ENCODE data around the gene CD63.

DNA sequence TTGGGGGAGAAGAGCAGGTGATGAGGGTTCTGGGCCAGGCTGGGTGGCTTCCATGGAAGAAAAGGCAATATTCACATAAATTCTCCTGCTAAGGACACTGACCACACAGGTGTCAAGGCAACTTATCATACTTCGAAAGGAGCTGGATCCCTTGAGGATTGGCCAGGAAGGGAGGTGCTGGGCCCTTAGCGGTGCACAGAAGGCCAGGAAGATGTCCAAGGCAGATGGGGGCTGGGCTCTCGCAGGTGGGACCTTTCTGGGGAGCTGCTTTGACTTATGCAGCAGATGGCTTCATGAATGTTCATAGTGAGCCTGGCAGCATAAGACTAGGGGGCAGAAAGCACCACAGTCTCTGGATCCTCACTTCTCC, 3.9 kb downstream of the CD63 start:
- TF ChIP-seq POLR2AphosphoS5 (IDR thresholded peaks at IDR 0.05) (no peak), POLR2A (IDR thresholded peaks at IDR 0.05) (no peak)
- TF ChIP-seq, protein P1, sequence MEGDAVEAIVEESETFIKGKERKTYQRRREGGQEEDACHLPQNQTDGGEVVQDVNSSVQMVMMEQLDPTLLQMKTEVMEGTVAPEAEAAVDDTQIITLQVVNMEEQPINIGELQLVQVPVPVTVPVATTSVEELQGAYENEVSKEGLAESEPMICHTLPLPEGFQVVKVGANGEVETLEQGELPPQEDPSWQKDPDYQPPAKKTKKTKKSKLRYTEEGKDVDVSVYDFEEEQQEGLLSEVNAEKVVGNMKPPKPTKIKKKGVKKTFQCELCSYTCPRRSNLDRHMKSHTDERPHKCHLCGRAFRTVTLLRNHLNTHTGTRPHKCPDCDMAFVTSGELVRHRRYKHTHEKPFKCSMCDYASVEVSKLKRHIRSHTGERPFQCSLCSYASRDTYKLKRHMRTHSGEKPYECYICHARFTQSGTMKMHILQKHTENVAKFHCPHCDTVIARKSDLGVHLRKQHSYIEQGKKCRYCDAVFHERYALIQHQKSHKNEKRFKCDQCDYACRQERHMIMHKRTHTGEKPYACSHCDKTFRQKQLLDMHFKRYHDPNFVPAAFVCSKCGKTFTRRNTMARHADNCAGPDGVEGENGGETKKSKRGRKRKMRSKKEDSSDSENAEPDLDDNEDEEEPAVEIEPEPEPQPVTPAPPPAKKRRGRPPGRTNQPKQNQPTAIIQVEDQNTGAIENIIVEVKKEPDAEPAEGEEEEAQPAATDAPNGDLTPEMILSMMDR (IDR thresholded peaks at IDR 0.05) = no peak

Measured in stomach (tissue), 4 donors.